K562 (cell line): ENCODE data around the gene ZNF597. TPM values are rescaled to one million over a fixed set of nuclear protein-coding genes. Genes with fewer than 3 reads are reported as not detected.
A peak's percentile ranks its signal among the peaks of the same experiment; 100 is the strongest.

Experiments used
- ARID2 ChIP-seq: fragments of 450-650 bp; IDR thresholded peaks from 2 replicates; pipeline ENCODE4 v1.6.1; 2017; ENCODE audit warnings: antibody characterized with exemption, mild to moderate bottlenecking
- C11orf30 ChIP-seq: fragments of 450-650 bp; IDR thresholded peaks from 2 replicates; pipeline ENCODE4 v1.6.1; 2016; ENCODE audit warnings: low read depth, mild to moderate bottlenecking
- ERF ChIP-seq: fragments of 450-650 bp; formaldehyde crosslinking; IDR thresholded peaks from 2 replicates; pipeline ENCODE4 v1.4.0; 2020; ENCODE audit warnings: mild to moderate bottlenecking, mixed read lengths
- GTF3C2 ChIP-seq: IDR thresholded peaks from 3 replicates; pipeline ENCODE4 v1.6.1; 2011; ENCODE audit warnings: borderline replicate concordance, mild to moderate bottlenecking, moderate library complexity; ENCODE audit not compliant: insufficient read length; ENCODE audit errors: extremely low read depth
- NFRKB ChIP-seq: fragments of 450-650 bp; IDR thresholded peaks from 2 replicates; pipeline ENCODE4 v1.6.1; 2016; ENCODE audit warnings: low read depth
- PATZ1 ChIP-seq: fragments of 250-450 bp; sonication (Bioruptor Pico); IDR thresholded peaks from 2 replicates; pipeline ENCODE4 v1.5.0; 2020; ENCODE audit warnings: mild to moderate bottlenecking, borderline replicate concordance
- RREB1 ChIP-seq: fragments of 250-450 bp; sonication (Bioruptor Pico); IDR thresholded peaks from 2 replicates; pipeline ENCODE4 v1.4.0; 2020
- SRSF7 ChIP-seq: fragments of 200-400 bp; formaldehyde crosslinking; optimal IDR thresholded peaks from 2 replicates; pipeline ENCODE3; 2017; ENCODE audit warnings: mild to moderate bottlenecking, low read depth, low read length
- TCF7L2 ChIP-seq: fragments of 150-350 bp; IDR thresholded peaks from 2 replicates; pipeline ENCODE4 v1.6.1; 2016; ENCODE audit warnings: low read depth, mild to moderate bottlenecking, low read length, moderate library complexity
- ZBTB11 ChIP-seq, 3 experiments: fragments of 200-800 bp in 1 of 3; fragments of 250-450 bp in 1 of 3; fragments of 450-650 bp in 1 of 3; sonication (Bioruptor Pico) in 1 of 3; sonication (Bioruptor generic) in 1 of 3; formaldehyde crosslinking in 1 of 3; IDR thresholded peaks; 2 replicates each; pipeline versions ENCODE4 v1.6.1 to v1.8.0; 2016 to 2022; ENCODE audit warnings: mild to moderate bottlenecking in 2 of 3, missing genetic modification characterization in 2 of 3, missing compliant biosample characterization in 1 of 3, moderate library complexity in 1 of 3
- polyA plus RNA-seq, 8 experiments: library from polyadenylated mRNA; depleted of rRNA in 4 of 8; stranded (reverse) in 5 of 8; unstranded in 3 of 8; fragments of >200 nt; fragmentation: Nextera tagmentation in 2 of 8; fragmentation: Illumina TruSeq in 1 of 8; extraction: Ambion mirVana in 2 of 8; extraction: Trizol in 1 of 8; gene quantifications; 2 replicates each; pipeline versions ENCODE4 v1.2.1 to v1.2.3, GENCODE V29; 2011 to 2014; ENCODE audit warnings: inconsistent platforms in 1 of 8, missing spikeins in 1 of 8
- total RNA-seq, 7 experiments: library from RNA; depleted of rRNA in 6 of 7; stranded (reverse); fragments of >200 nt in 6 of 7; fragmentation: Illumina TruSeq in 2 of 7; extraction: Trizol in 2 of 7; gene quantifications; 2 replicates each; pipeline versions ENCODE4 v1.2.1 to v1.2.3, GENCODE V29; 2011 to 2021; ENCODE audit warnings: low replicate concordance in 1 of 7

ZNF597 gene
- total and polyA plus RNA-seq, 9 of the 15 experiments (the other 6 are each of a cell fraction or from before 2014, with no cell fraction given), result 0.14 to 0.68 (median 0.42) TPM

GRCh38 chr16:3400779-3401688, 42.3 kb downstream of the ZNF597 start, which contains the start of the genes ZNF174 and ZSCAN32 (continued):
- TF ChIP-seq GTF3C2, result no peak
- TF ChIP-seq NFRKB, result no peak
- TF ChIP-seq PATZ1 (CRISPR knock-in tag), result no peak
- no peak for TF ChIP-seq TCF7L2
- no peak for TF ChIP-seq SRSF7
- TF ChIP-seq ERF (CRISPR knock-in tag), result peak; percentile 57; the same call in 1 of the 2 replicates
- 0 out of 2 replicates have a peak, but pooled peaks have one; percentile 41 for TF ChIP-seq RREB1 (CRISPR knock-in tag)
- no peak for TF ChIP-seq ARID2
- TF ChIP-seq C11orf30, result no peak
- TF ChIP-seq ZBTB11 (CRISPR knock-in tag; IDR thresholded peaks at IDR 0.05), result peak; percentile 69 to 94 (median 74); a peak in 5 of 6 replicates
